RWPE1 (cell line): Measurements from ENCODE around the gene VSTM1.

Experiments
- CTCF ChIA-PET: fragments of 350-600 bp; sonication (Branson Sonifier 250); formaldehyde crosslinking; extraction: SDS; loops from one replicate; lab custom pipeline; 2021; lab: Yijun Ruan, JAX
- POLR2A ChIA-PET: fragments of 400-600 bp; formaldehyde crosslinking; extraction: SDS; loops from one replicate; lab custom pipeline; 2020; ENCODE audit warnings: antibody characterized with exemption; ENCODE audit not compliant: low non-redundant PET; lab: Yijun Ruan, JAX
- DNase-seq: peaks from one replicate; pipeline ENCODE4 v3.0.0; 2012; ENCODE audit warnings: low spot score
- H3K27ac ChIP-seq: fragments of 450-650 bp; 2 replicates; pipeline ENCODE4 v1.5.1; 2017
- TF ChIP-seq, protein P1 (sequence below): fragments of 450-650 bp; conservative IDR thresholded peaks from 2 replicates; pipeline ENCODE4 v1.5.1; 2017; ENCODE audit warnings: low read depth, mild to moderate bottlenecking

The VSTM1 gene

DNA sequence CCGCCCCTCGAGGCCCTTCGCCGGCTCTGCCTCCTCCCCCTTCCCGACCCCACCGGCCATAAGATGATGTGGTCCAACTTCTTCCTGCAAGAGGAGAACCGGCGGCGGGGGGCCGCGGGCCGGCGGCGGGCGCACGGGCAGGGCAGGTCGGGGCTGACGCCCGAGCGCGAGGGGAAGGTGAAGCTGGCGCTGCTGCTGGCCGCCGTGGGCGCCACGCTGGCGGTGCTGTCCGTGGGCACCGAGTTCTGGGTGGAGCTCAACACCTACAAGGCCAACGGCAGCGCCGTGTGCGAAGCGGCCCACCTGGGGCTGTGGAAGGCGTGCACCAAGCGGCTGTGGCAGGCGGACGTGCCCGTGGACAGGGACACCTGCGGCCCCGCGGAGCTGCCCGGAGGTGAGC lies 70.9 kb downstream of the VSTM1 start:
- TF ChIP-seq, protein P1, sequence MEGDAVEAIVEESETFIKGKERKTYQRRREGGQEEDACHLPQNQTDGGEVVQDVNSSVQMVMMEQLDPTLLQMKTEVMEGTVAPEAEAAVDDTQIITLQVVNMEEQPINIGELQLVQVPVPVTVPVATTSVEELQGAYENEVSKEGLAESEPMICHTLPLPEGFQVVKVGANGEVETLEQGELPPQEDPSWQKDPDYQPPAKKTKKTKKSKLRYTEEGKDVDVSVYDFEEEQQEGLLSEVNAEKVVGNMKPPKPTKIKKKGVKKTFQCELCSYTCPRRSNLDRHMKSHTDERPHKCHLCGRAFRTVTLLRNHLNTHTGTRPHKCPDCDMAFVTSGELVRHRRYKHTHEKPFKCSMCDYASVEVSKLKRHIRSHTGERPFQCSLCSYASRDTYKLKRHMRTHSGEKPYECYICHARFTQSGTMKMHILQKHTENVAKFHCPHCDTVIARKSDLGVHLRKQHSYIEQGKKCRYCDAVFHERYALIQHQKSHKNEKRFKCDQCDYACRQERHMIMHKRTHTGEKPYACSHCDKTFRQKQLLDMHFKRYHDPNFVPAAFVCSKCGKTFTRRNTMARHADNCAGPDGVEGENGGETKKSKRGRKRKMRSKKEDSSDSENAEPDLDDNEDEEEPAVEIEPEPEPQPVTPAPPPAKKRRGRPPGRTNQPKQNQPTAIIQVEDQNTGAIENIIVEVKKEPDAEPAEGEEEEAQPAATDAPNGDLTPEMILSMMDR, result no peak
- DNase-seq, result no peak
- POLR2A ChIA-PET, result no interaction called here
- no peak overlapping the region for H3K27ac ChIP-seq
- CTCF ChIA-PET, result no interaction called here

DNA sequence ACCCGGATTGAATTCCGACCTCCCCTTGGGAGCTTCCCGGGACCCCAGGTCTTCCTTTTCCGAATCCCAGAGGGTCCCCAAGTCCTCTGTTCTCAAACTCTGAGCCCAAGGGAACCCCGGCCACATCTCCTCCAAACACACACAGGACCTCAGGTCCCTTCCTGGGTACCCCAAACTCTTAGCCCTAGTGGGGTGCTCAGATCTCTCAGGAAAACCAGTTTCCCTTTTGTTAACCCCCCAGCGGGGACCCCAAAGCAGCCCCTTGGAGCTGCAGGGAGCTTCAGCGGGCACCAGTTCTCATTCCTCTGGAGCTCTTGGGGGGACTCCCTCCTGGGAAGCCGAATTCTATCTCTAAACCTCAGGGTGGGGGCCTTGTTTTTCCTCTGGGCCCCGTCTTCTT lies 71.5 kb downstream of the VSTM1 start:
- ChIA-PET CTCF (no interaction called here), POLR2A (no interaction called here)
- TF ChIP-seq, protein P1, result no peak
- DNase-seq, result no peak
- no peak overlapping the region for H3K27ac ChIP-seq

DNA sequence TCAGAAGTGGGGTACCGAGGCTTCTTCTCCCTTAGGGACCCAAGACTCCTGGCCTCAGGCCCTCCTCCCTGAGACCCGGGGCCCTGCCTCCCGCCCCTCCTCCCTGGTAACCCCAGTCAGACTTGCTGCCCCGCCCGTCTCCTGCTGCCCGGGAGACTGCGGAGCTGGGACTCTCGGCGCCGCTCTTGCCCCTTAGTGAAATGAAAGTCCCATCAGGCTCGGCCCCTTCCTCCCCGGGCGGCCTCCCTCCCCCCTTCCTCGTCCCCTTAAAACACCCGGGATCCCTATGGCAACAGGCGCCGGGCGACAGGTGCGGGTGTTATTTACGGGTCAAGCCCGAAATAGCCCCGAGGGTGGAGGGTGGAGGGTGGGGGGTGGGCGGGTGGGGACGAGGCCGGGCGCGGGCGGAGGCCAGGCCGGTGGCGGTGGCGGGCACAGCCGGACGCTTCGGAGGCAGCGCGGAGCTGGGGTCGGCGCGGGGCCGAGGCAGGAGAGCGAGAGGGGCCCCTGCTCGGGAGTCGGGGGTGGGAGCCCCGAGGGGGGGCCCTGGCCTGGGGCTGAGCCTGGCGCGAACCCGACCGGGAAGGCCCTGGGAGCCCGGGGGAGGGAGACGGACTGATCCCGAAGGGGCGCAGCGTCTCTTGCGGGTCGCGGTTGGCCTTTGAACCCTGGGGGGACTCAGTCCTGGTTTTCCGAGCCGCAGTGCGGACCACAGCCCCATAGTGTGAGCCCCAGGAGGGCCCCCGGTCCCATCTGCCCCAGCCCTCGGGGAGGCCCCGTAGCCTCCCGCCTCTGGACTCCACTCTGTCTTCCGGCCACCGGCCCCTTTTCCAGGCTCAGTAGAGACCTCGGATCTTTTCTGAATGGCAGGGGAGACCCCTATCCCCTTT lies 72.2 kb downstream of the VSTM1 start, which contains the start of gene CACNG6:
Gene CACNG6 (plus strand): TSS at position 414 of the 890 bp plus-strand sequence. CDS start 1,241 bp downstream, outside the sequence.
- CTCF ChIA-PET, result interaction anchor here (0.7 kb wide), 1 partner anchor 189 kb away, joined by 4 read pairs; no protein-coding TSS in a partner anchor
- H3K27ac ChIP-seq, result no peak within 1 kb of the TSS
- POLR2A ChIA-PET, result no interaction called here
- TF ChIP-seq, protein P1, result no peak
- no peak for DNase-seq
